Mesothelial cell of epicardium (in vitro differentiated cells): Measurements from ENCODE around the gene FGF6. TPM values are rescaled to one million over a fixed set of nuclear protein-coding genes. Genes with fewer than 3 reads are reported as not detected.
"Not testable (repeated sequence)": the region's sequence is repeated elsewhere in the genome, so short reads cannot be mapped to it uniquely, and the experiment has no call there.

Experiments used
- DNase-seq, 2 experiments: peaks; one replicate each; pipeline ENCODE4 v3.0.0; 2021; ENCODE audit warnings: low spot score in 2 of 2; ENCODE audit not compliant: unreplicated experiment in 2 of 2
- H3K27ac Mint-ChIP-seq: 2 replicates; pipeline ENCODE4 v1.8.0; 2021; ENCODE audit warnings: mixed read lengths
- H3K27me3 Mint-ChIP-seq: 2 replicates; pipeline ENCODE4 v1.8.0; 2021; ENCODE audit warnings: low read depth, mixed read lengths
- H3K36me3 Mint-ChIP-seq: 2 replicates; pipeline ENCODE4 v1.8.0; 2021; ENCODE audit warnings: mixed read lengths
- H3K4me1 Mint-ChIP-seq: 2 replicates; pipeline ENCODE4 v1.8.0; 2021; ENCODE audit warnings: mixed read lengths
- H3K4me3 Mint-ChIP-seq: 2 replicates; pipeline ENCODE4 v1.8.0; 2021; ENCODE audit warnings: mild to moderate bottlenecking, moderate library complexity, mixed read lengths
- H3K9me3 Mint-ChIP-seq: 2 replicates; pipeline ENCODE4 v1.8.0; 2021; ENCODE audit warnings: mixed read lengths
- CTCF ChIP-seq: fragments of 200-600 bp; sonication (generic); IDR thresholded peaks from one replicate; pipeline ENCODE4 v1.5.0; 2021; ENCODE audit warnings: antibody characterized with exemption; ENCODE audit not compliant: unreplicated experiment
- total RNA-seq: library from RNA; stranded (reverse); gene quantifications from 3 replicates; pipeline ENCODE4 v1.2.1, GENCODE V29; 2021

The FGF6 gene
- total RNA-seq, 1 donor from 2014 or later, result not detected

DNA sequence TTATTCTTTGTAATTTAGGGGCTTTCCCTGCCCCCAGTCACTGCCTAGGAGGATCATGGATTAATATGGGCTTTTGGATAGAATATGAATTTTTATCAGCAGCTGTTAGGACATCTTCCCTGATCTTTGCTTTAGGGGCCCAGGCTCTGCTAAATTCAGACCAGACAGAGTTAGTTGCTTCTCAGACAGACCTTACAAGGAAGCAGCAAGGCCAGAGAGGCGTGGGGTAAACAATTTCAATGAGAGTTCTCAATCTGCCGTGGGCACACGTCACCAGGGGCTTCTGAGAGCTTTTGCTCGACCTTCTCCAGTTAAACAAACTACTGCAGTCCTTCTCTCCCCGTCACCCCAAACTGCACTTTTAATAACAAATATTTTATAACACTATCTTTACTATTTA, 27.7 kb downstream of the FGF6 start:
- DNase-seq, result no peak
- Mint-ChIP-seq H3K4me3 (no peak overlapping the region), H3K36me3 (no peaks in the 10 kb centered on the region), H3K9me3 (no peaks in the 10 kb centered on the region), H3K27ac (peak overlapping the region; percentile 47), H3K4me1 (peaks cover 12% of the 10 kb centered on the region), H3K27me3 (peaks cover 34% of the 10 kb centered on the region)
- TF ChIP-seq CTCF, result no peak

DNA sequence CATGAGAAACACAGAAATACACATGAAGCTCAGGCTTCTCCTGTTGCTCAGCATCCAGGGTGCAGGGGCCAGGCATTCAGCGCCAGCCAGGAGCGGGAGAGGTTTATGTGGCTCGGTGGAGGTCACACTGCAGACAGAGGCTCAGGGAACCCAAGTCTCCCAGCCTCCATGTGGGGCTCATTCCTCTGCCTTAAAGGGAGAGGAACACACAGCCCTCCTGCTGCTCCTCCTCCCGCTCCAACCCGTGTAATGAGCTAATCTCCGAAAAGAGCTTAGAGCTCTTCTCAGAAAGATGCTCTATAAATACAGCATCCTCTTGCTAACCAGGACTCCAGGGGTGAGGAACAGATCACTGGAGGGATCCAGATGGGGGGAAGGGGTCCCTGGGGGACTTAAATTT, 28.2 kb downstream of the FGF6 start:
- H3K27me3 Mint-ChIP-seq, result peaks cover 36% of the 10 kb centered on the region
- no peaks in the 10 kb centered on the region for H3K36me3 Mint-ChIP-seq
- no peak overlapping the region for H3K4me3 Mint-ChIP-seq
- H3K27ac Mint-ChIP-seq, result no peak overlapping the region
- H3K9me3 Mint-ChIP-seq, result no peaks in the 10 kb centered on the region
- DNase-seq, result no peak
- no peak for TF ChIP-seq CTCF
- peaks cover 12% of the 10 kb centered on the region for H3K4me1 Mint-ChIP-seq

- Mint-ChIP-seq H3K27me3 (peaks cover 47% of the 10 kb centered on the region), H3K4me1 (peaks cover 12% of the 10 kb centered on the region), H3K9me3 (no peaks in the 10 kb centered on the region), H3K4me3 (no peak overlapping the region), H3K36me3 (no peaks in the 10 kb centered on the region), H3K27ac (no peak overlapping the region)
- no peak for TF ChIP-seq CTCF
- no peak for DNase-seq
Observed at GRCh38 chr12:4416276-4416675, 29.3 kb downstream of the FGF6 start.

DNA sequence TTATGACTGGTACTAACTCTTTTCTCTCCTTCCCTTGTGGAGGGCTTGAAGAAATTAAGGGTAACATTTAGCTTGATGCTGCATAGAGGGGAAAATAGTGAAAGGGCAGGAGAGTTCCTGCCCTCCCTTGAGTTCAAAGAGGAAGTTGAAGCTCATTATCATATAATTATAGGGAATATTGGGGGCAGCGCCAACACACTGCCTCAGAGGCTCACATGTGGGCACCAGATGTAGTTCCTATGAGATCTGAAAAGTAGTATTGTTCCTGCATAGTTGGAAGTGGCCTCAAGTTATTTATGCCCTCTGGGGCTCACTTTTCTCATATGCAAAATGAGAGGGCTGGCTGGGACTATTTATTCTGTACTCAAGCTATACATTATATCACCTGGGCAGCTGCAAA, 33.1 kb downstream of the FGF6 start:
- no peak for TF ChIP-seq CTCF
- no peak overlapping the region for H3K4me3 Mint-ChIP-seq
- H3K9me3 Mint-ChIP-seq, result no peaks in the 10 kb centered on the region
- peaks cover 35% of the 10 kb centered on the region for H3K27me3 Mint-ChIP-seq
- peaks cover 10% of the 10 kb centered on the region for H3K4me1 Mint-ChIP-seq
- DNase-seq, result no peak
- H3K36me3 Mint-ChIP-seq, result no peaks in the 10 kb centered on the region
- no peak overlapping the region for H3K27ac Mint-ChIP-seq

- H3K36me3 Mint-ChIP-seq, result no peaks in the 10 kb centered on the region
- TF ChIP-seq CTCF, result no peak
- no peaks in the 10 kb centered on the region for H3K9me3 Mint-ChIP-seq
- peaks cover 10% of the 10 kb centered on the region for H3K4me1 Mint-ChIP-seq
- no peak overlapping the region for H3K27ac Mint-ChIP-seq
- no peak overlapping the region for H3K4me3 Mint-ChIP-seq
- no peak for DNase-seq
- H3K27me3 Mint-ChIP-seq, result peaks cover 32% of the 10 kb centered on the region
Observed at GRCh38 chr12:4412056-4412455, 33.6 kb downstream of the FGF6 start.

GRCh38 chr12:4407136-4407535, 38.5 kb downstream of the FGF6 start:
- no peaks in the 10 kb centered on the region for H3K36me3 Mint-ChIP-seq
- no peak overlapping the region for H3K4me3 Mint-ChIP-seq
- no peak for DNase-seq
- H3K4me1 Mint-ChIP-seq, result no peaks in the 10 kb centered on the region
- peaks cover 15% of the 10 kb centered on the region for H3K9me3 Mint-ChIP-seq
- no peak for TF ChIP-seq CTCF
- H3K27me3 Mint-ChIP-seq, result peaks cover 18% of the 10 kb centered on the region
- H3K27ac Mint-ChIP-seq, result no peak overlapping the region

- H3K27ac Mint-ChIP-seq, H3K4me3 Mint-ChIP-seq, H3K4me1 Mint-ChIP-seq, H3K36me3 Mint-ChIP-seq, DNase-seq: not testable (repeated sequence)
- peaks cover 24% of the 10 kb centered on the region for H3K27me3 Mint-ChIP-seq
- peaks cover 15% of the 10 kb centered on the region for H3K9me3 Mint-ChIP-seq
Observed at GRCh38 chr12:4404877-4405637, 40.6 kb downstream of the FGF6 start.
